GM21737 (cell line): ENCODE data around the gene USP17L19.
"Not testable (repeated sequence)": the region's sequence is repeated elsewhere in the genome, so short reads cannot be mapped to it uniquely, and the experiment has no call there.

Experiments used
- ATAC-seq: cut with Tn5 transposase; IDR thresholded peaks from one replicate; pipeline ENCODE4 v1.9.1; 2021; ENCODE audit warnings: mild to moderate bottlenecking, moderate library complexity; ENCODE audit not compliant: unreplicated experiment

USP17L19 gene

DNA sequence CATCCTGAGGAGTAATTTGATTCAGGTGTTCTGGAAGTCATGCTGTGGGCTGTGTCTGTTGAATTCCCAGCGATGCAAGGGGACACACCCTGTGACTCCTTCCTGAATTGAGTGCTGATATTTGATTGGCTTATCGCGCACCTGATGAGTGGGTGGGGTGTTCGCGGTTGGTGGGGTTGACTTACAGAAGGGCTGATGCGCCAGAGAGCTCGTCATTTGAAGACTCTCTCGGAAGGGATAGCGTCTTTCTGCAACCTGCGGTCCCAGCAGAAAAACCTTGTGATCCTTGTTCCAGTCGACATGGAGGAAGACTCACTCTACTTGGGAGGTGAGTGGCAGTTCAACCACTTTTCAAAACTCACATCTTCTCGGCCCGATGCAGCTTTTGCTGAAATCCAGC lies at the start of gene USP17L19:
Gene USP17L19, plus strand, starts transcription at position 301 of the 400 bp plus-strand sequence. Its CDS starts 0 bp downstream, at position 301.
- not testable (repeated sequence) for ATAC-seq

GRCh38 chr4:9210357-9210756 lies 42.8 kb upstream of the USP17L19 start, which contains the start of gene USP17L10:
Gene USP17L10, plus strand, starts transcription at chr4:9210657. Its CDS starts 0 bp downstream, at chr4:9210657.
- ATAC-seq, result not testable (repeated sequence)

GRCh38 chr4:9214701-9215100 lies 38.5 kb upstream of the USP17L19 start:
- not testable (repeated sequence) for ATAC-seq

DNA sequence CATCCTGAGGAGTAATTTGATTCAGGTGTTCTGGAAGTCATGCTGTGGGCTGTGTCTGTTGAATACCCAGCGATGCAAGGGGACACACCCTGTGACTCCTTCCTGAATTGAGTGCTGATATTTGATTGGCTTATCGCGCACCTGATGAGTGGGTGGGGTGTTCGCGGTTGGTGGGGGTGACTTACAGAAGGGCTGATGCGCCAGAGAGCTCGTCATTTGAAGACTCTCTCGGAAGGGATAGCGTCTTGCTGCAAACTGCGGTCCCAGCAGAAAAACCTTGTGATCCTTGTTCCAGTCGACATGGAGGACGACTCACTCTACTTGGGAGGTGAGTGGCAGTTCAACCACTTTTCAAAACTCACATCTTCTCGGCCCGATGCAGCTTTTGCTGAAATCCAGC lies 38.1 kb upstream of the USP17L19 start, which contains the start of gene USP17L11:
Gene USP17L11, plus strand, starts transcription at position 301 of the 400 bp plus-strand sequence. Its CDS starts 0 bp downstream, at position 301.
- ATAC-seq, result not testable (repeated sequence)

DNA sequence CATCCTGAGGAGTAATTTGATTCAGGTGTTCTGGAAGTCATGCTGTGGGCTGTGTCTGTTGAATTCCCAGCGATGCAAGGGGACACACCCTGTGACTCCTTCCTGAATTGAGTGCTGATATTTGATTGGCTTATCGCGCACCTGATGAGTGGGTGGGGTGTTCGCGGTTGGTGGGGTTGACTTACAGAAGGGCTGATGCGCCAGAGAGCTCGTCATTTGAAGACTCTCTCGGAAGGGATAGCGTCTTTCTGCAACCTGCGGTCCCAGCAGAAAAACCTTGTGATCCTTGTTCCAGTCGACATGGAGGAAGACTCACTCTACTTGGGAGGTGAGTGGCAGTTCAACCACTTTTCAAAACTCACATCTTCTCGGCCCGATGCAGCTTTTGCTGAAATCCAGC lies 33.3 kb upstream of the USP17L19 start, which contains the start of gene USP17L12:
Gene USP17L12, plus strand, starts transcription at position 301 of the 400 bp plus-strand sequence. Its CDS starts 0 bp downstream, at position 301.
- not testable (repeated sequence) for ATAC-seq

GRCh38 chr4:9224596-9224995 lies 28.6 kb upstream of the USP17L19 start, which contains the start of gene USP17L13:
Gene USP17L13, plus strand, starts transcription at chr4:9224896. Its CDS starts 0 bp downstream, at chr4:9224896.
- ATAC-seq, result not testable (repeated sequence)

DNA sequence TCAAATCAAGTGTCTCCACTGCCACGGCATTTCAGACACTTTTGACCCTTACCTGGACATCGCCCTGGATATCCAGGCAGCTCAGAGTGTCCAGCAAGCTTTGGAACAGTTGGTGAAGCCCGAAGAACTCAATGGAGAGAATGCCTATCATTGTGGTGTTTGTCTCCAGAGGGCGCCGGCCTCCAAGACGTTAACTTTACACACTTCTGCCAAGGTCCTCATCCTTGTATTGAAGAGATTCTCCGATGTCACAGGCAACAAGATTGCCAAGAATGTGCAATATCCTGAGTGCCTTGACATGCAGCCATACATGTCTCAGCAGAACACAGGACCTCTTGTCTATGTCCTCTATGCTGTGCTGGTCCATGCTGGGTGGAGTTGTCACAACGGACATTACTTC lies 22.9 kb upstream of the USP17L19 start:
- not testable (repeated sequence) for ATAC-seq

DNA sequence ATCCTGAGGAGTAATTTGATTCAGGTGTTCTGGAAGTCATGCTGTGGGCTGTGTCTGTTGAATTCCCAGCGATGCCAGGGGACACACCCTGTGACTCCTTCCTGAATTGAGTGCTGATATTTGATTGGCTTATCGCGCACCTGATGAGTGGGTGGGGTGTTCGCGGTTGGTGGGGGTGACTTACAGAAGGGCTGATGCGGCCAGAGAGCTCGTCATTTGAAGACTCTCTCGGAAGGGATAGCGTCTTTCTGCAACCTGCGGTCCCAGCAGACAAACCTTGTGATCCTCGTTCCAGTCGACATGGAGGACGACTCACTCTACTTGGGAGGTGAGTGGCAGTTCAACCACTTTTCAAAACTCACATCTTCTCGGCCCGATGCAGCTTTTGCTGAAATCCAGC lies 19.1 kb upstream of the USP17L19 start, which contains the start of gene USP17L15:
Gene USP17L15, plus strand, starts transcription at position 301 of the 400 bp plus-strand sequence. Its CDS starts 0 bp downstream, at position 301.
- not testable (repeated sequence) for ATAC-seq

DNA sequence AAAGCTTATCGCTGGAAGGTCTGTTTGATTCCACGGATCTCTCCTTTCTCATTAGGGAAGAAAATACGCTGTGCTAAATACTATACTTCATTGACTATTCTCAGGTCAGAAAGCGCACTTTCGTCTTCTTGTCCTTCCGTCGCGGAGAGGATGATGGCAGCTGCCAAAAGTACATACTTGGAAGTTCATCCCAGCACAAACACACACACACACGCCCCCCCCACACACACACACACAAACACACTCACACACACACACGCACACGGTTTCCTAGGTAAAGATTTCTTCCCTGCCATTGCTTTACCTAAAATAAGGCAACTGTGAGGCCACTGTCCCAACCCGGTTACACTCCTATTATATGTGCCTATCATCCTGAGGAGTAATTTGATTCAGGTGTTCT lies 14.7 kb upstream of the USP17L19 start:
- ATAC-seq, result not testable (repeated sequence)

DNA sequence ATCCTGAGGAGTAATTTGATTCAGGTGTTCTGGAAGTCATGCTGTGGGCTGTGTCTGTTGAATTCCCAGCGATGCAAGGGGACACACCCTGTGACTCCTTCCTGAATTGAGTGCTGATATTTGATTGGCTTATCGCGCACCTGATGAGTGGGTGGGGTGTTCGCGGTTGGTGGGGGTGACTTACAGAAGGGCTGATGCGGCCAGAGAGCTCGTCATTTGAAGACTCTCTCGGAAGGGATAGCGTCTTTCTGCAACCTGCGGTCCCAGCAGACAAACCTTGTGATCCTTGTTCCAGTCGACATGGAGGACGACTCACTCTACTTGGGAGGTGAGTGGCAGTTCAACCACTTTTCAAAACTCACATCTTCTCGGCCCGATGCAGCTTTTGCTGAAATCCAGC lies 9.6 kb upstream of the USP17L19 start, which contains the start of gene USP17L17:
Gene USP17L17, plus strand, starts transcription at position 301 of the 400 bp plus-strand sequence. Its CDS starts 0 bp downstream, at position 301.
- not testable (repeated sequence) for ATAC-seq

- ATAC-seq, result not testable (repeated sequence)
Observed at GRCh38 chr4:9247953-9248680, 5.1 kb upstream of the USP17L19 start, which contains the start of gene USP17L18. Gene USP17L18, plus strand, starts transcription at chr4:9248630. Its CDS starts 0 bp downstream, at chr4:9248630.

- ATAC-seq, result not testable (repeated sequence)
Observed at GRCh38 chr4:9257824-9258223, 4.6 kb downstream of the USP17L19 start, which contains the start of gene USP17L20. Gene USP17L20, plus strand, starts transcription at chr4:9258124. Its CDS starts 0 bp downstream, at chr4:9258124.

DNA sequence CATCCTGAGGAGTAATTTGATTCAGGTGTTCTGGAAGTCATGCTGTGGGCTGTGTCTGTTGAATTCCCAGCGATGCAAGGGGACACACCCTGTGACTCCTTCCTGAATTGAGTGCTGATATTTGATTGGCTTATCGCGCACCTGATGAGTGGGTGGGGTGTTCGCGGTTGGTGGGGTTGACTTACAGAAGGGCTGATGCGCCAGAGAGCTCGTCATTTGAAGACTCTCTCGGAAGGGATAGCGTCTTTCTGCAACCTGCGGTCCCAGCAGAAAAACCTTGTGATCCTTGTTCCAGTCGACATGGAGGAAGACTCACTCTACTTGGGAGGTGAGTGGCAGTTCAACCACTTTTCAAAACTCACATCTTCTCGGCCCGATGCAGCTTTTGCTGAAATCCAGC lies 9.4 kb downstream of the USP17L19 start, which contains the start of gene USP17L21:
Gene USP17L21, plus strand, starts transcription at position 301 of the 400 bp plus-strand sequence. Its CDS starts 0 bp downstream, at position 301.
- ATAC-seq, result not testable (repeated sequence)

DNA sequence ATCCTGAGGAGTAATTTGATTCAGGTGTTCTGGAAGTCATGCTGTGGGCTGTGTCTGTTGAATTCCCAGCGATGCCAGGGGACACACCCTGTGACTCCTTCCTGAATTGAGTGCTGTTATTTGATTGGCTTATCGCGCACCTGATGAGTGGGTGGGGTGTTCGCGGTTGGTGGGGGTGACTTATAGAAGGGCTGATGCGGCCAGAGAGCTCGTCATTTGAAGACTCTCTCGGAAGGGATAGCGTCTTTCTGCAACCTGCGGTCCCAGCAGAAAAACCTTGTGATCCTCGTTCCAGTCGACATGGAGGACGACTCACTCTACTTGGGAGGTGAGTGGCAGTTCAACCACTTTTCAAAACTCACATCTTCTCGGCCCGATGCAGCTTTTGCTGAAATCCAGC lies 14.1 kb downstream of the USP17L19 start, which contains the start of gene USP17L22:
Gene USP17L22, plus strand, starts transcription at position 301 of the 400 bp plus-strand sequence. Its CDS starts 0 bp downstream, at position 301.
- ATAC-seq, result not testable (repeated sequence)

DNA sequence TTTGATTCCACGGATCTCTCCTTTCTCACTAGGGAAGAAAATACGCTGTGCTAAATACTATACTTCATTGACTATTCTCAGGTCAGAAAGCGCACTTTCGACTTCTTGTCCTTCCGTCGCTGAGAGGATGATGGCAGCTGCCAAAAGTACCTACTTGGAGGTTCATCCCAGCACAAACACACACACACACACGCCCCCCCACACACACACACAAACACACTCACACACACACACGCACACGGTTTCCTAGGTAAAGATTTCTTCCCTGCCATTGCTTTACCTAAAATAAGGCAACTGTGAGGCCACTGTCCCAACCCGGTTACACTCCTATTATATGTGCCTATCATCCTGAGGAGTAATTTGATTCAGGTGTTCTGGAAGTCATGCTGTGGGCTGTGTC lies 18.5 kb downstream of the USP17L19 start:
- not testable (repeated sequence) for ATAC-seq
